BE2C (cell line): ENCODE data around the gene MSANTD3.
"Not testable (repeated sequence)": the region's sequence is repeated elsewhere in the genome, so short reads cannot be mapped to it uniquely, and the experiment has no call there.

Experiments used
- DNase-seq: peaks from one replicate; pipeline ENCODE4 v3.0.0-alpha.2; 2020
- H3K27me3 ChIP-seq: fragments of 250-450 bp; sonication (Bioruptor Pico); 2 replicates; pipeline ENCODE4 v1.5.1; 2020; ENCODE audit warnings: mild to moderate bottlenecking
- H3K36me3 ChIP-seq: fragments of 250-450 bp; sonication (Bioruptor Pico); 2 replicates; pipeline ENCODE4 v1.5.1; 2020; ENCODE audit warnings: mild to moderate bottlenecking
- H3K4me1 ChIP-seq: fragments of 250-450 bp; sonication (Bioruptor Pico); 2 replicates; pipeline ENCODE4 v1.5.1; 2020
- H3K4me3 ChIP-seq: 2 replicates; pipeline ENCODE4 v1.5.1; 2011; ENCODE audit warnings: low read depth, low read length
- H3K9me3 ChIP-seq: fragments of 250-450 bp; sonication (Bioruptor Pico); 2 replicates; pipeline ENCODE4 v1.5.1; 2020
- TF ChIP-seq, protein P1 (sequence below): IDR thresholded peaks from 2 replicates; pipeline ENCODE4 v1.5.1; 2012; ENCODE audit warnings: mild to moderate bottlenecking, low read depth, low read length

Gene MSANTD3

DNA sequence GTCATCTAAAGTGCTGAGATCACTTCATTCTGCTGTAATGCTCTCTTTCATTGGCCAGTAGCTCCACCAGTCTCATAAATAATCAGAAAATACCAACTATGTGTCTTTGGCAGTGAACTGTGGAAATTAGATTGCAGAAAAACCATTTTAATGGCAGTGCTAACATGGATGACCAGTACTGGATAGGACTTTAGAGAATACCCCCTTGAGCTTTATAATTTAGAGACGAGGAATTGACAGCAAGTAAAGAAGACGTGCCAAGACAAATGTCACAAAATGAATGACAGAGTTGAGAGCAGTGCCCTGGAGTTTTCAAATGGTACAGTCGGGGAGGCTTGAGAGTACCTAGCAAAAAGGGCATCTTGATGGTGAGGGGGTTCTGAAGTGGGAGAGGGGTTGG, 5.8 kb downstream of the MSANTD3 start:
- TF ChIP-seq, protein P1, sequence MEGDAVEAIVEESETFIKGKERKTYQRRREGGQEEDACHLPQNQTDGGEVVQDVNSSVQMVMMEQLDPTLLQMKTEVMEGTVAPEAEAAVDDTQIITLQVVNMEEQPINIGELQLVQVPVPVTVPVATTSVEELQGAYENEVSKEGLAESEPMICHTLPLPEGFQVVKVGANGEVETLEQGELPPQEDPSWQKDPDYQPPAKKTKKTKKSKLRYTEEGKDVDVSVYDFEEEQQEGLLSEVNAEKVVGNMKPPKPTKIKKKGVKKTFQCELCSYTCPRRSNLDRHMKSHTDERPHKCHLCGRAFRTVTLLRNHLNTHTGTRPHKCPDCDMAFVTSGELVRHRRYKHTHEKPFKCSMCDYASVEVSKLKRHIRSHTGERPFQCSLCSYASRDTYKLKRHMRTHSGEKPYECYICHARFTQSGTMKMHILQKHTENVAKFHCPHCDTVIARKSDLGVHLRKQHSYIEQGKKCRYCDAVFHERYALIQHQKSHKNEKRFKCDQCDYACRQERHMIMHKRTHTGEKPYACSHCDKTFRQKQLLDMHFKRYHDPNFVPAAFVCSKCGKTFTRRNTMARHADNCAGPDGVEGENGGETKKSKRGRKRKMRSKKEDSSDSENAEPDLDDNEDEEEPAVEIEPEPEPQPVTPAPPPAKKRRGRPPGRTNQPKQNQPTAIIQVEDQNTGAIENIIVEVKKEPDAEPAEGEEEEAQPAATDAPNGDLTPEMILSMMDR: no peak
- no peaks in the 10 kb centered on the region for H3K9me3 ChIP-seq

DNA sequence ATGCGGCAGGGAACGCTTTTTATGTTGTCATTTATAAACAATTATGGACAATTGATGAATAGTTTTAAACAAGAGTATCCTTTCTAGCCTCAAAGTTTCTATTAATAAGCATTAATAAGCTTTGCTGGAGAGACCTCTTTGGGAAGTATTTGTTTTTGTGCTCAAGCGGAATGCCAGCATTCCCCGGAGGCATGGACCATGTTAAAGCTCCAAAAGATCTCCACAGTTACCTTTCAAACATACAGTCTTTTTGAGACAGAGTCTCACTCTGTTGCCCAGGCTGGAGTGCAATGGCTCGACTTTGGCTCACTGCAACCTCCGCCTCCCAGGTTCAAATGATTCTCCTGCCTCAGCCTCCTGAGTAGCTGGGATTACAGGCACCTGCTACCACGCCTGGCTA, 9.6 kb downstream of the MSANTD3 start:
- Histone ChIP-seq H3K9me3 (no peaks in the 10 kb centered on the region), H3K36me3 (peaks cover 4% of the 10 kb centered on the region), H3K4me3 (no peak overlapping the region), H3K4me1 (no peaks in the 10 kb centered on the region; the same call in 1 of the 2 replicates), H3K27me3 (no peaks in the 10 kb centered on the region)
- TF ChIP-seq, protein P1: no peak
- no peak for DNase-seq

More for the DNA sequence above, 5.8 kb downstream of the MSANTD3 start:
- DNase-seq: no peak
- Histone ChIP-seq H3K4me3 (no peak overlapping the region), H3K4me1 (peaks cover 9% of the 10 kb centered on the region), H3K36me3 (peaks cover 4% of the 10 kb centered on the region), H3K27me3 (no peaks in the 10 kb centered on the region)

DNA sequence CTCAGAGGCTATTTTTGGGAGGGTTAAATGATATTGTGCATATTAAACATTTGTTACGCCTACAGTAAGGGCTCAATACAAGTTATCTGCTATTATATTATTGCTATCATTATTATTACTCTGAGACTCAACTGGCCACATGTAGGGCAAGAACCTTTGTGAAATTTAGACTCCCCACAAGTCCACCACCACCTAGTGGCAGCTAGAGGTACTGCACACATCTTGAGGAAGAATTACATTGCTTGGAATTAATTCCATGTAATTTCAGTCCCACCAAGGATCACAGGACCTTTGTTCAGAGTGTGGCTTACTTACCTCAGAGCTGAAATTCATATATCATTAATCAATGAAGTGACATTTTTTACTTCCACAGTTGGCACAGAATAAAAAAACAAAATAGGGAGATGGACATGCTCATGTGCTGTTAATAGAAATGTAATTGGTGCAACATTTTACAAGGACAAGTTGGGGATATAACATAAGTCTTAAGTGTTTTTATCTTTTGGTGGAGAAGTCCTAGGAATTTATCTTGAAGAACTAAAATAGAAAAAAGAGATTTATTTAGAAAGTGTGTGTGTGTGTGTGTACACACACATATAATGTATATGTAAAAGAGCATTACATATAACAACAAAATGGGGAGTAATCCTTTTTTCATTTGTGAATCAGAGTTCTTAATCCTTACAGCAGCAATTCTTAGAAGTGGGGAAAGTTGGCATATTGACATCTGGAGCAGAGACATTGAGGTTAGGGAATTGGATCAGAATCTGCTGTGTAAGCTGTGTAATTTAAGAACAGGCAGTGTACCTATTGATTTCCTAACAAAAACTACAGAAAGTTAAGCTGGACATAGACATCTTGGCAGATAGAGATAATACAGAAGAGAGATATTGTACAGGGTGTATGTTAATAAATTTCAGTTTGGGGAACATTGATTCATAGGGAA, 11.2 kb downstream of the MSANTD3 start:
- TF ChIP-seq, protein P1: peak; percentile 97
- H3K9me3 ChIP-seq: no peaks in the 10 kb centered on the region

DNA sequence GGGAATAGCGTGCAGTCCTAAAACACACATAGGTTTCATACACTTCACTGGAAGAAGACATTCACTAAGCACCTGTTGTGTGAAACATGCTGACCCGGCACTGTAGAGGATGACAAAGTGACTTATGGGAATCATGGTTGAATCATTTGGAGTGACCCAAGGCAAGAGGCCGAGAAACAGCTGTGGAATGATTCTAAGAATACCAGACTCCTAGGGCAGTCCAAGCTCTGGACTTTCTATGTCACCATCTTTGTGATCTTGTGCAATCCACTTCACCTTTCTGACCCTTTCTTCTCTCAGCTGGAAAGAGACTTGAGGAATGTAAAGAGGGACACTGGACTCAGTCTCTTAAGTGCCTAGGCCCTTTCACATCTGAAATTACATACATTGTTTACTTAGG, 13.1 kb downstream of the MSANTD3 start:
- H3K9me3 ChIP-seq: no peaks in the 10 kb centered on the region
- DNase-seq: no peak
- H3K27me3 ChIP-seq: no peaks in the 10 kb centered on the region
- H3K36me3 ChIP-seq: peaks cover 16% of the 10 kb centered on the region
- no peaks in the 10 kb centered on the region for H3K4me1 ChIP-seq
- no peak overlapping the region for H3K4me3 ChIP-seq
- TF ChIP-seq, protein P1: no peak

More for the DNA sequence above, 11.2 kb downstream of the MSANTD3 start:
- H3K4me3 ChIP-seq: no peak overlapping the region
- H3K27me3 ChIP-seq: no peaks in the 10 kb centered on the region
- peak; percentile 79 for DNase-seq
- no peaks in the 10 kb centered on the region for H3K4me1 ChIP-seq
- peaks cover 8% of the 10 kb centered on the region for H3K36me3 ChIP-seq

DNA sequence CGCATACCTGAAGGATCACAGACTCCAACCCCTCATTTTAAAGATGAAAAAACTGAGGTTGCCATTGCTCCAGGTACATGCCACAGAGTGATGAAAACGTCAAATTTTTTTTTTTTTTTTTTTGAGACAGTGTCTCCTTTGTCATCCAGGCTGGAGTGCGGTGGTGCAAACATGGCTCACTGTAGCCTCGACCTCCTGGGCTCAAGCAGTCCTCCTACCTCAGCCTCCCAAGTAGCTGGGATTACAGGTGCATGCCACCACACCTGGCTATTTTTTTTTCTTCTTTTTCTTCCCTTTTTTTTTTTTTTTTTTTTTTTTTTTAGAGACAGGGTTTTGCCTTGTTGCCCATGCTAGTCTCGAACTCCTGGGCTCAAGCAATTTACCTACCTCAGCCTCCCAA, 13.5 kb downstream of the MSANTD3 start:
- H3K9me3 ChIP-seq, H3K4me3 ChIP-seq, H3K4me1 ChIP-seq, DNase-seq, H3K27me3 ChIP-seq: not testable (repeated sequence)
- H3K36me3 ChIP-seq: peaks cover 17% of the 10 kb centered on the region

DNA sequence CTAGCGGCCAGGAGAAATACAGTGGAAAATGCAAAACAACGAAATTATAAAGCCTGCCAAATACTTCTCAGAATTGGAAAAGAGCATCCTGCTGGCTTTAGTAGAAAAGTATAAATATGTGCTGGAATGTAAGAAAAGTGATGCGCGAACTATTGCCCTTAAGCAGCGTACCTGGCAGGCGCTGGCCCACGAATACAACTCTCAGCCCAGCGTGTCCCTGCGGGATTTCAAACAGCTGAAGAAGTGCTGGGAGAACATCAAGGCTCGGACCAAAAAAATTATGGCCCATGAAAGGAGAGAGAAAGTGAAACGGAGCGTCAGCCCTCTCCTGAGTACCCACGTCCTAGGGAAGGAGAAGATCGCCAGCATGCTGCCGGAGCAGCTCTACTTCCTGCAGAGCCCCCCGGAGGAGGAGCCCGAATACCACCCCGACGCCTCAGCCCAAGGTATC, 15.0 kb downstream of the MSANTD3 start:
- no peak overlapping the region for H3K4me3 ChIP-seq
- peaks cover 17% of the 10 kb centered on the region for H3K36me3 ChIP-seq
- no peaks in the 10 kb centered on the region for H3K4me1 ChIP-seq
- no peak for DNase-seq
- TF ChIP-seq, protein P1: no peak
- no peaks in the 10 kb centered on the region for H3K9me3 ChIP-seq
- H3K27me3 ChIP-seq: no peaks in the 10 kb centered on the region
